ENCODE results near the gene IMPG1. TPM values are rescaled to one million over a fixed set of nuclear protein-coding genes. Genes with fewer than 3 reads are reported as not detected.

The IMPG1 gene, protein sequence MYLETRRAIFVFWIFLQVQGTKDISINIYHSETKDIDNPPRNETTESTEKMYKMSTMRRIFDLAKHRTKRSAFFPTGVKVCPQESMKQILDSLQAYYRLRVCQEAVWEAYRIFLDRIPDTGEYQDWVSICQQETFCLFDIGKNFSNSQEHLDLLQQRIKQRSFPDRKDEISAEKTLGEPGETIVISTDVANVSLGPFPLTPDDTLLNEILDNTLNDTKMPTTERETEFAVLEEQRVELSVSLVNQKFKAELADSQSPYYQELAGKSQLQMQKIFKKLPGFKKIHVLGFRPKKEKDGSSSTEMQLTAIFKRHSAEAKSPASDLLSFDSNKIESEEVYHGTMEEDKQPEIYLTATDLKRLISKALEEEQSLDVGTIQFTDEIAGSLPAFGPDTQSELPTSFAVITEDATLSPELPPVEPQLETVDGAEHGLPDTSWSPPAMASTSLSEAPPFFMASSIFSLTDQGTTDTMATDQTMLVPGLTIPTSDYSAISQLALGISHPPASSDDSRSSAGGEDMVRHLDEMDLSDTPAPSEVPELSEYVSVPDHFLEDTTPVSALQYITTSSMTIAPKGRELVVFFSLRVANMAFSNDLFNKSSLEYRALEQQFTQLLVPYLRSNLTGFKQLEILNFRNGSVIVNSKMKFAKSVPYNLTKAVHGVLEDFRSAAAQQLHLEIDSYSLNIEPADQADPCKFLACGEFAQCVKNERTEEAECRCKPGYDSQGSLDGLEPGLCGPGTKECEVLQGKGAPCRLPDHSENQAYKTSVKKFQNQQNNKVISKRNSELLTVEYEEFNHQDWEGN
- total RNA-seq: not detected

DNA sequence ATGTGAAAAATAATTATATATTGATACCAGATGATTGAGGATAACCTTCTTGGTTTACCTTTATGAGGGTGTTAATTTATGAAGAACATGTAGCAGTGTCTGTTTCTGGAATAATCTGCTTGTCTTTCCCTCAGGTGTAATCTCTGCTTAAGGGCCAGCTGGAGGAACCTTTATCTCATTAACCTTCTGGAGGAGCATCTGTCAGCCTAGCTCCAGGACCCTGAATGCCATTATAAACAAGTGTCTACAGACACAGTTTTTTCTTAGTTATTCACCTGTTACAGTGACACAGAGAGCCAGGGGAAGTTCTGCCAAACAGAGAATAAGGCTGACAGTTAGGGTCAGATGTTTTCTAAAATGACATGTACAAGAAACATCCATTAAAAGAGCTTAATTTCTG lies at the start of gene IMPG1:
Gene IMPG1, minus strand, starts transcription at position 101 of the 400 bp plus-strand sequence. CDS start 174 bp downstream, outside the sequence.
- ATAC-seq: no peak
- no peak for DNase-seq (ENCODE audit: low spot score)

DNA sequence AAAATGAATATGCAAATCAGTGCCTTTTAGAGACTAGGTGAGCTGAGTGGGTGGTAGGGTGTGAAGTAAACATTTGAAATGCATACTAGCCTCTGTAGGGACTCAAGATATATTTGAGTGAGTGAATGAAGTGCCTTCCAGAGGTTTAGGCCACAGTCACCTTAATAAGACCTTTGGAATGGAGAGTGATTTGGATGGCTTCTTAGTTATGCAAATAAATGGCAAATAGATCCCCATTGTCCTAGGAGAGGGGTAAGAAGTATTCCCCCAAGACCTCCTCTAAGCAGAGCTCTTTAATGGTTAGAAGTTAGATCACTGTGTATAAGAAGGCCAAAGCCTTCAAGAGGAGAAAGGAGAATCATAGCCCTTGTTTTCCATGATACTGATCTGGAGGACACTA lies 47.8 kb upstream of the IMPG1 start:
- no peak for ATAC-seq
- no peak for DNase-seq (ENCODE audit: low spot score)

DNA sequence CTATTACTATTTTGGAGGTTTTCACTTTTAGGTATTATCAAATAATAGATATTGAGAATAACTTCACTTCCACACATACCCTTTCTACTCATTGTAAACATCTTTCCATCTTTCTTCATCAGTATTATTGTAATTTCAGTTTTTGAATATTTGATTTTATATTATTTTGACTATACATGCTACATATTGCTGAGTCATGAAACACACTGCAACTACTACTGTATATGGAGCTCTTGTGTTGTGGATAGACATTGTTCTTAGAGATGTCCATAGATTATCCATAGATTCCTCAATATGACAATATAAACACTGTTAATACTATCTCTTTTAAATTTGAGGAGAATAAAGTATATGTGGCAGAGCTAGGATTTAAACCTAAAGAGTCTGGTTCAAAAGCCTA lies 819 bp upstream of the IMPG1 start:
- ATAC-seq: no peak

DNA sequence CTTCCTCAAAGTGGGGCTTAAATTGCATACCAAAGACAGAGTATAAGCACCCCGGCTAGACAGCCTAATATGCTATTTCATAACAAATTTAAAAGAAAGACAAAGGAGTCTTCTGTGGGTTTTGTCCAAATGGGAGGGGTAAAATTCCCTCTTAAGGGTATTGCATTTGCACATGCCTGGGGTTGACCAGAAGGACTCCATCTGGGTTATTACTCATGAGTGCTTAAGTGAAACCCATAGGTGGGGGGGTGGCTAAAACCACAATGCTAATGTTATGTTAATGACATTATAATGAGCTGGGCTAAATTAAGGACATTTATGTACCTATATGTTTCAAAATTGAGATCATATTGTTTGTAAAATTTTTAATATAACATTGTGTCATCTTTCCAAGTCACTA lies 15.0 kb downstream of the IMPG1 start:
- ATAC-seq (no peak), DNase-seq (ENCODE audit: low spot score) (no peak)

More for the DNA sequence above, 819 bp upstream of the IMPG1 start:
- DNase-seq (ENCODE audit: low spot score): no peak

DNA sequence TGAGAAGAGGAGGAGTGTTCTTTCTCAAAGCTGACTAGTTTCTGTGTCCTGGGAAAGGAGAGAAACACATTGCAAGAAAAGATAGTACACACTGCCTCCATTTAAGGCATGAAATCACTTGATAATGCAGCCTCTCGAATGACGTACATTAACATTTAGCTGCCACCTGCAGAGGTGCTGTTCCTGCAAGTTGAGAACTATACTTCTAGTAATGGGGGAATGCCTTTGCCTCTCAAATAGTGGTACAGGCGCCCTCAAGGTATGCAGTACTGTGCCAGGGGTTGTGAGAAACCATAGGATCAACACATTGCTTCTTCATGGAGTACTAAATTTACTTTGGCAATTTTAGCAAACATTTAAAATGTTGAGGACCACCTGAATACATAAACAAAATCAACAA lies 20.1 kb downstream of the IMPG1 start:
- no peak for DNase-seq (ENCODE audit: low spot score)
- no peak for ATAC-seq

DNA sequence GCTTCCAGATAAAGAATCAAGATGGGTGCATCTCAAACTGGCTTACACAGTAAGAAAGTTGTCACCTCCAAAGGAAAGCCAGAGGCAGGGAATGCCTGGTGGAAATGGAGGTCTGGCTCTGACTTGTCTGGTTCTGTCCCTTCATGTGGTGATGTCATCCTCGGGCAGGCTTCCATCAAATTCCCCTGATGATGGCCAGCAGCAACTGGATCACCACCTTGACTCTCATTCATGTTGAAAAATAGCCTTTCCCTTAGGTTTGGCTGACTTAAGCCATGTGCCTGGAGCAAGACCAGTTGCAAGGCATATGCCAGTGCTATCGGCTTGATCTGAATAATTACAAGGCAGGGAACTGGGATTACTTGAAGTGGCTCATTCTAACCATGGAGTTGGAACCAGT lies 28.8 kb downstream of the IMPG1 start:
- ATAC-seq (no peak), DNase-seq (ENCODE audit: low spot score) (no peak)

DNA sequence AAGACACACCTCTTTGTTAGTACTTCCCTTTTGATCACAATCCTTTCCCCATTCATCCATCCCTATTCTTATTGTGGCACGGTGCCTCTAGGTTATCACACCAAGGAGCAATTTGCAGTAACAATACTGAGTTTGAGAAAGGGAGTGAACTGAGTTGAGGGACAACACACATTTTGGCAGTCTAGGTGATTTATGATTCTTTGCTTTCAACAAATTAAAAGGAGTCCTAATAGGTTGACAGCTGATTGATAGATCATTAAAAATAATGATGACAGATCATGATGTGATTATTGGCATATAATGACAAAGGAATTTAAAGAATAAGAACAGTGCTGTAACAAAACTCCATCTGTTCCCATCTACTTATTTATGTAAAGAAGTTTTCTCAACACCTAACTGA lies 36.7 kb downstream of the IMPG1 start:
- DNase-seq (ENCODE audit: low spot score): no peak
- ATAC-seq: no peak

DNA sequence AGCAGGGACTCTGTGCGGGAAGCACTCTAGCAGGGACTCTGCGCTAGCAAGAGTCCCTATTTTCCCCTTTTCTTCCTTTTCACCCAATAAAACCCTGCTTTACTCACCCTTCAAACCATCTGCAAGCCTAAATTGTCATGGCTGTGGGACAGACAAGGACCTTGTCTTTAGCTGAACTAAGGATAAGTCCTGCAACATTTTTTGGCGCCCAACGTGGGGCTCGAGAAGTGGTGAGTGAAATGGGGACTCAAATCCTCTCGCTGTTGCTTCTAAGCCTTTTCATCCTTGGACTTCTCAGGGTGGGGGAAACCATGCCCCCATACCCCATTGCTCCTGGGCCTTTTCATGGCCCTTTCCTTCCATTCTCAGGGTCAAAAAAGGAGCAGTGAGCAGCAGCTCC lies 46.4 kb downstream of the IMPG1 start:
- no peak for ATAC-seq
- no peak for DNase-seq (ENCODE audit: low spot score)

DNA sequence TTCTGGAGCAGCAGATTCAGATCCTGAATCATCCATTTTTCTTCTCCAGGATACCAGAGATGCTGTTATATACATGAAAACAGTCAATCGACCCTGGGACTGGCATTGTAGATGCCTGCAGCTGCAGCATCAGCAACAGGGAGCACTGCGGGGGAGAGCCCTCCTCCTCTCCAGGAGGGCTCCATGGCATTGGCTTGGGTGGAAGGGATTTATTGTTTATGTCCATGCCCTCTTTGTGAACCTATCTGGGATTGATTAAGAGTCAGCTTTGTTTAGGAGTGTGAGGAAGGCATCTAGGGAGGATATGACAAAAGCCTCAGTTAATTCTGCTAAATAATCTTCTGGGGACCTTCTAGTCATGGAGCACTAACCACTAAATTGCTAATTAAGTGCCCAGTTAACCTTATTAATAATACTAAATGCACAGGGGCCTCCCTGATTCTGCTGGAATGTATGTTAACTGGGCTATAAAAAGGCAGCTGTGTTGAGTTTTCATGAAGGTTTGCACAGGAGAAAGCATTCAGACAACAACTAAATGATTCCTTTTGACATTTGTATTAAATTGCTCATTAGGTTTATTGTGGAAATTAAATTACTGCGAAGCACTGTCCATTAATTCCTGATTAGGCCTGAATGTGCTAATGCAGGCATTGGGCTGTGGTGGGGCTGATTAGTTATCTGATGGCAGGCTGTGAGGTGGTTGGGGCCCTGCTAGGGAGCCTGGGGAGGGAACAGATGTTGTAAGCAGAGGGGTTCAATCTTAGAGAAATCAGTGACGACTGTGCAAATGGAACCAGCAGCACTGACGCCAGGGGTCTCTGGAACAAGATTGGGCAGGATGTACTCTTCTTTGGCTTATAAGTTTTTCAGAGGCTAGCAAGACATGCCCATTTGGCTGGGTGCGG lies 57.6 kb downstream of the IMPG1 start:
- no peak for DNase-seq (ENCODE audit: low spot score)
- no peak for ATAC-seq

DNA sequence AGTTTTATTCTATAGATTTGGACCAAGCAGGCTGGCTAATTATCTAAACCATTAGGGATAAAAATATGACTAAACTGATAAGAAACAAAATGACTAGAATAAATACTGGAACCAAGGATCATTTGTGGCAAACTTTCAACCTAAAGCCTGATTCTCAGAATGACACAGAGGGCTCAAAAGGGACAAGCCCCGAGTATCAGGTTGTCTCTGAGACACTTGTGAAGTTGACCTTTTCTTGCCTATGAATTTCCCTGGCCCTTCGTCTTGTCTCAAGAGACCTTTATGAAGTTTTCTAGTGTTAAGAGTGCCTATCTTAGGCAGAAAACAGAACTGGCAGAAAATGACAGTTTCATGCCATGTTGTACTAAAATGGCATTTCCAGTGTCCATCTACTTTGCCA lies 68.3 kb downstream of the IMPG1 start:
- no peak for DNase-seq (ENCODE audit: low spot score)
- ATAC-seq: no peak

DNA sequence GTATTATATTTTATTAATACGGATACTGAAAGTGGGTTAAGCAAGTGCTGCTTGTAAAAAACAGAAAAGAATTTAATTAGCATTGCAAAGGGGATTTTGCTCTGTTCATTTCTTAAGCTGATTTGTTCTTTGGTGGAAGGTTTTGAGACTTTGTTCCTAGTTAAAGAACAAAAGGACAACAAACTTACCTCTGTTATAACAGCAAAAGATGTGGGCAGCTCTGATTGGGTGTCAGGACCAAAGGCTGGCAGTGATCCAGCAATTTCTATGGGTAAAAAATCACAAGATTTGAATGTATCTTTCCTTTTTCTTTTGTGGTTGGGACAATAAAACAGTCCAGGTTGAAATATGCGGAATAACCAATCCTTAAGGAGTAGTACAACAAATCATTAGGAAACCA lies 68.8 kb downstream of the IMPG1 start:
- no peak for ATAC-seq
- DNase-seq (ENCODE audit: low spot score): no peak

DNA sequence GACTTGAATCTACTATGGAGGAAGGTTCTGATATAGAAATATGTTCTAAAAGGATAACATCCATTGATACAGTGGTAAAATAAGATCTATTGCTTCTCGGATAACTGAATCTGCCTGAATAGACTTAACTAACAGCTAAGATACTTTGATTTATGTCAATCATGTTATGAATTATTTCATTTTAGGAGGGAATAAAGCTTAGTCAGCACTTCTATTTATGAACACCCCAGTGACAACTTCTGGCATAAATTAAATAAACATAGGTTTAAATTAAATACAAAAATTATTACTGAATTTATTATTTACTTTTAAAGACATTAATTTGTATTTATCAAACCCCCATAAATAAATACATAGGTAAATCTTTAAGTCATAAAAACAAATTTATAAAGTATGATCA lies 69.3 kb downstream of the IMPG1 start:
- ATAC-seq: no peak
- no peak for DNase-seq (ENCODE audit: low spot score)

DNA sequence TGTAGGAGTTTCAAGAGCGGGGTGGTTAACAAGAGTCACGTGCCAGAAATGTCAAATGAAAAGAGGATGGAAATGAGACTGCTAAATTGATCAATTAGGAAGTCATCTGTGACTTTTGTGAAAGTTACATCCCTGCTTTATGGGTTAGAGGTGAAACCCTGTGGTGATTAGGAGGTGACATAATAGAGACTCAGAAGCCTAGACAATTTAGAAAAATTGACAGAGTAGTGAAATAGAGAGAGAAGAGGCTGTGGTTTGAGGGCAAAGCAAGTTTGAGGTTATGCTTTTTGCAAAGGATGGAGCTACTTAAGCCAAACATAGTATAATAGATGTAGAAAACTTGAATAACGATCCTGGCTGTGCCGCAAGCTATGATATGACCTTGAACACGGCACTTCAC lies 71.8 kb downstream of the IMPG1 start:
- no peak for DNase-seq (ENCODE audit: low spot score)
- no peak for ATAC-seq

DNA sequence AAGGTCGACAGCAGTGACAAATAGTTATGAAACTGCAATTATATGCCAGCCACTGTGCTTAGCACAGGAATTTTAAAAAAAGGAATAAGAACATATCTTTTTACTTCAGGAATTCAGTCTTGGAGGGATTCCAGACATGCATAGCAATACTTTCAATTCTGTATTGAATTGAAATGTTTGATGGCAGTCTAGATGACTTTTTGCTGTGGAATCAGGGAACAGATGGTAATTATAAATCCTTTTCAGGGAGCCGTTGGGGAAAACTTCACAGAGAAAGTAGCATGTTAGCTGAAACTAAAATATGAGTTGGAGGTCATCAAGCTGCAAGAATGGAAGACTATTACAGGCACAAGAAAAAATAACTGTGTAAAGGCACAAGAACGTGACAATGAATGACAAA lies 74.8 kb downstream of the IMPG1 start:
- ATAC-seq: no peak
- no peak for DNase-seq (ENCODE audit: low spot score)

DNA sequence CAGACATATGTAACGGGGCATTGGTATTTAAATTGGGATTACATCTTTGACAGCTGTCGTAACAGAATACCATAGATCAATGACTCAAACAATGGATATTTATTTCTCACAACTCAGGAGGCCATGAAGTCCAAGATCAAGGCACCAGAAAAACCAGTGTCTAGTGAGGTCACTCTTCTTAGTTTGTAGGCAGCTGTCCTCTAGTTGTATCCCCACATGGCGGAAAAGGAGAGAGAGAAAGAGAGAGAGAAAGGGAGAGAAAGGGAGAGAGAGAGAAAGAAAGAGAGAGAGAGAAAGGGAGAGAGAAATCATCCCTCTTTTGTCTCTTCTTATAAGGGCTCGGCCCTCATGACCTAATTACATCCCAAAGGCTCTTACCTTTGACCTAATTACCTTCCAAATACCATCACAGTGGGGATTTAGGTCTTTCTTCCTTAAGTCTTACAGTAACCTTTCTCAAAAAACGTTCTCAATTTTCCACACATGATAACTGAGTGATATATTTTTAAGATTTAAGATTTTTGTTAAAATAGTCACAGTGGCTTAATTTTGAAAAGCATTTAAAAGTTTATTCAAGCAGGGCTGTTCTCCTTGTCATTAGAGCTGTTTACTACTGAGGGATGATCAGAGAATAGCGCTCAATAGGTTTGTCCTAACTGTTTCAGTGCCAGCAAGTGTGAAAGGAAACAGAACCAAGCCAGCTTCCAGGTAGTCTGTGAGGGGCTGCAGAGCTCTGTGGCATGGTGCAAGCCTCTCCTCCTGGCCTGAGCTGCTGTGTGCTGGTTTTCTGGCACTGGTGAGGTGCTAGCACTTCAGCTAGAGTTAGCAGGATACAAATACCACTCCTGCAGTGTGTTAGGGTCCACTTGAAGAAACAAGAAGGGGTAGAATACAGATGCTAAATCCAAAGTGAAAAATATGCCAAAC lies 79.0 kb downstream of the IMPG1 start:
- DNase-seq (ENCODE audit: low spot score) (no peak), ATAC-seq (no peak)

DNA sequence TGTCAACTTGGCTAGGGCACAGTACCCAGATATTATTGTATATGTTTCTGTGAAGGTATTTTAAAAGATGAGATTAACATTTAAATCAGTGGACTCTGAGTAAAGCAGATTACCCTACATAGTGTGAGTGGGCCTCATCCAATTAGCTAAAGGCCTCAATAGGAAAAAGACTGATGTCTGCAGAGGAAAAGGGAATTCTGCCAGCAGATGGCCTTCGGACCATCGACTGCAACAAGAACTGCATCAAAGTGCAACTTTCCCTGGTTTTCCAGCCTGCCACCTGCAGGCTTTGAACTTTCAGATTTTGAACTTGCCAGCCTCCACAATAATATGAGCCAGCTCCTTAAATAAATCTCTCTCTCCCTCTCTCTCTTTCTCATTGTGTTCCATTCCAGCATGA lies 80.5 kb downstream of the IMPG1 start:
- DNase-seq (ENCODE audit: low spot score): no peak
- no peak for ATAC-seq

DNA sequence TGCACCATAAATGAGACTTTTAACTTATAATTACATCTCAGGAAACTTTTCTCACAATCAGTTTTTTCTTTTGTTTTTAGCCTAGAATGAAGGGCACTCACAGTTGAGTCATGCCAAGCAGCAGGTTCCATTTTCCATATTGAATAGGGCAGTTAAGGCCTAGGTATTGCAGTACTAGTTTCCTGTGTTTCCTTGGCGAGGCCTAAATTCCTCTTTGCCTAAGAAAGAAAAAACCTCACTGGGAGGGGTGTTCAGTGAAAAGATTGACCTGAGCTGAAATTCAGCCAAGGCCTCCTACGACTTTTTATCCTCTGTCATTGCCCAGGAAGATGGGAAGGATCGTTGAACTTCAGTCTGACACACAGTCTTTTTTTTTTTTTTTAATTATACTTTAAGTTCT lies 85.5 kb downstream of the IMPG1 start:
- no peak for ATAC-seq
- DNase-seq (ENCODE audit: low spot score): no peak

DNA sequence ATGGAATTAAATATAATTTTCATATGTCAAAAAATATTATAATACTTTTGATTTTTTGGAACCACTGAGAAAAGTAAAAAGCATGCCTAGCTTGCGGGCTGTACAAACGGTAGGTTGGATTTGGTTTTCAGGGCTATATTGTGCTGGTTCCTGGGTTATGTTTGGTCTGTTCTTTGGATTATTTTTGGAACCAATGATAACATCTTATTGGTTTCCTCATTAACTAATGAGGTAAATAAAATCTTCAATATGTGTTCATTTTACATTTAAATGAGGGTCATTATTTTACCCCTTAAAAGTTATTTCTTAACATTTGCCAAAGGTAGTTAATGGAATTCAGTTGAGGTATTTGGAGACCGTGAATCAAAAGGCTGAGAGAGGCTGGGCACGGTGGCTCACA lies 96.6 kb downstream of the IMPG1 start:
- ATAC-seq (no peak), DNase-seq (ENCODE audit: low spot score) (no peak)

DNA sequence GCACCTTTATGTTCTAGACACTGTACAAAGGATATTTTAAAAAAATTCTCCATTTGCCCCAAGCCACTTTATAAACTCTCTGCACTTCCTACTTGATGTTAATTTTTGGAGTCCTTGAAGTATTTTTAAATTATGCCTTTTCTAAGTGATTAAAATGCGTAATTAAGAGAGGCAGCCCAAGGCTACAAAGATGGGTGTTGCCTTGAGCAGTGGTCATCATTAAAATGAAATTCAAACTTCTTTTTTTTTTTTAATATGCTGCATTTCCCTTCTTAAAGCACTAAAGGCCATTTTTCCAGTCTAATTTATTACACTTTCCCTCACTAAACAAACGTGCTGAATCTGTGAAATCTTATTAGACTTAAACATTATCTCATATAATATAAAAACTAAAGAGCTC lies 102.4 kb downstream of the IMPG1 start:
- DNase-seq (ENCODE audit: low spot score) (no peak), ATAC-seq (no peak)

DNA sequence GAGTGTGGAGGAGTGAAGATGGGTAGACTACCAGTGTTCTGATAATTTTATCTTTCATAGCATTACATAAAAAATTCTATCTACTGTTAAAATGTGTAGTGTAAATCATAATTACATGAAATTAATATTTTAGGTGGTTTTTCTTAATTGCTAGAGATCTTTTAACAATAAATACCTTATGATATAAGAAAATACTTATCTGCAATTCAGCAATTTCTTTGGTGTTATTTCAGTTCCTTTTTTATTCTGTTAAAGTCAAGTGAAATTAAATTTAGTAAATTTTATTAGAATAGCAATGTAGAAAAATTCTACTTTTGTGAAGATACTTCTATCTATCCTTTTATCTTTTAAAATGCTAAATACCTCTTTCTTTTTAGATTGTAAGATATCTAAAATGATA lies 104.3 kb downstream of the IMPG1 start:
- DNase-seq (ENCODE audit: low spot score) (no peak), ATAC-seq (no peak)

All from left lobe of liver (tissue), 2 donors.